Uterus (tissue), 4 donors: ENCODE results near the gene AGBL1. TPM values are rescaled to one million over a fixed set of nuclear protein-coding genes. Genes with fewer than 3 reads are reported as not detected.

Experiments
- DNase-seq, 2 donors: peaks; one replicate each; pipeline ENCODE4 v3.0.0-alpha.2; 2019 to 2020
- H3K27ac ChIP-seq, 2 donors: fragments of 200-600 bp; sonication (generic); 1 replicate in 1 of 2; 2 replicates in 1 of 2; pipeline ENCODE4 v1.5.1; 2016 to 2018
- H3K27me3 ChIP-seq, 2 donors: fragments of 200-600 bp; sonication (generic); one replicate each; pipeline ENCODE4 v1.5.1; 2018 to 2019; ENCODE audit warnings: control low read depth in 1 of 2
- H3K36me3 ChIP-seq, 2 donors: fragments of 200-600 bp; sonication (generic); one replicate each; pipeline ENCODE4 v1.5.1; 2019; ENCODE audit warnings: control low read depth in 1 of 2
- H3K4me1 ChIP-seq, 2 donors: fragments of 200-600 bp; sonication (generic); one replicate each; pipeline ENCODE4 v1.5.1; 2018 to 2019; ENCODE audit warnings: control low read depth in 1 of 2
- H3K4me3 ChIP-seq, 2 donors: fragments of 200-600 bp; sonication (generic); 1 replicate in 1 of 2; 2 replicates in 1 of 2; pipeline ENCODE4 v1.5.1; 2018 to 2019; ENCODE audit warnings: mild to moderate bottlenecking in 1 of 2
- H3K9me3 ChIP-seq, 2 donors: fragments of 200-600 bp; sonication (generic); one replicate each; pipeline ENCODE4 v1.5.1; 2019; ENCODE audit warnings: control low read depth in 1 of 2
- CTCF ChIP-seq, 4 experiments: fragments of 200-600 bp in 2 of 4; fragments of 450-650 bp in 2 of 4; sonication (generic) in 2 of 4; IDR thresholded peaks; one replicate each; pipeline ENCODE4 v1.5.1; 2016 to 2019; ENCODE audit warnings: antibody characterized with exemption in 4 of 4, mild to moderate bottlenecking in 2 of 4, moderate library complexity in 1 of 4
- POLR2A ChIP-seq, 2 donors: fragments of 450-650 bp; IDR thresholded peaks; one replicate each; pipeline ENCODE4 v1.6.1; 2016; ENCODE audit warnings: antibody characterized with exemption in 2 of 2, mild to moderate bottlenecking in 1 of 2, moderate library complexity in 1 of 2
- intact Hi-C: fragments of 100-400 bp; cut with DNase I; formaldehyde crosslinking; loops from one replicate; pipeline ENCODE4 v1.15.1; 2023; ENCODE audit warnings: low total_unique reads
- total RNA-seq, 4 donors: library from RNA; depleted of rRNA in 3 of 4; stranded (reverse); fragments of >200 nt in 3 of 4; gene quantifications; one replicate each; pipeline versions ENCODE4 v1.1.0 to v1.2.4, GENCODE V29; 2014 to 2023
- donor health status: DM: yes; HTN: yes; CAD: no.

The AGBL1 gene
- total RNA-seq, 4 donors from 2014 or later, result 0.07 TPM; not detected in 3

- intact Hi-C loops, result no loop called here
- no peak for DNase-seq
- H3K36me3 ChIP-seq, result no peaks in the 10 kb centered on the region
- H3K27me3 ChIP-seq, result no peaks in the 10 kb centered on the region
- H3K27ac ChIP-seq, result no peak overlapping the region
- no peaks in the 10 kb centered on the region for H3K9me3 ChIP-seq
- H3K4me3 ChIP-seq, result no peak overlapping the region
- no peaks in the 10 kb centered on the region for H3K4me1 ChIP-seq
- TF ChIP-seq CTCF (IDR thresholded peaks at IDR 0.05), result no peak
- TF ChIP-seq POLR2A (IDR thresholded peaks at IDR 0.05), result no peak
Observed at GRCh38 chr15:86205096-86205495, 125.4 kb downstream of the AGBL1 start.

- Histone ChIP-seq H3K4me3 (no peak overlapping the region), H3K9me3 (no peaks in the 10 kb centered on the region), H3K4me1 (no peaks in the 10 kb centered on the region), H3K36me3 (no peaks in the 10 kb centered on the region), H3K27ac (no peak overlapping the region), H3K27me3 (no peaks in the 10 kb centered on the region)
- no peak for DNase-seq
- TF ChIP-seq POLR2A (IDR thresholded peaks at IDR 0.05) (no peak), CTCF (IDR thresholded peaks at IDR 0.05) (no peak)
- intact Hi-C loops, result no loop called here
Observed at GRCh38 chr15:86213420-86213819, 133.7 kb downstream of the AGBL1 start.

- TF ChIP-seq POLR2A (IDR thresholded peaks at IDR 0.05) (no peak), CTCF (IDR thresholded peaks at IDR 0.05) (no peak)
- no peak for DNase-seq
- H3K9me3 ChIP-seq, result no peaks in the 10 kb centered on the region
- H3K27me3 ChIP-seq, result no peaks in the 10 kb centered on the region
- H3K36me3 ChIP-seq, result no peaks in the 10 kb centered on the region
- intact Hi-C loops, result no loop called here
- H3K4me1 ChIP-seq, result no peaks in the 10 kb centered on the region
- H3K27ac ChIP-seq, result no peak overlapping the region
- no peak overlapping the region for H3K4me3 ChIP-seq
Observed at GRCh38 chr15:86213888-86214287, 134.2 kb downstream of the AGBL1 start.

- Histone ChIP-seq H3K4me1 (no peaks in the 10 kb centered on the region), H3K9me3 (no peaks in the 10 kb centered on the region), H3K4me3 (no peak overlapping the region), H3K27me3 (no peaks in the 10 kb centered on the region), H3K36me3 (no peaks in the 10 kb centered on the region), H3K27ac (no peak overlapping the region)
- intact Hi-C loops, result no loop called here
- DNase-seq, result no peak
- TF ChIP-seq CTCF (IDR thresholded peaks at IDR 0.05) (no peak), POLR2A (IDR thresholded peaks at IDR 0.05) (no peak)
Observed at GRCh38 chr15:86221119-86221518, 141.4 kb downstream of the AGBL1 start.

- Histone ChIP-seq H3K36me3 (no peaks in the 10 kb centered on the region), H3K9me3 (no peaks in the 10 kb centered on the region), H3K4me3 (no peak overlapping the region), H3K27ac (no peak overlapping the region), H3K27me3 (no peaks in the 10 kb centered on the region), H3K4me1 (no peaks in the 10 kb centered on the region)
- no peak for DNase-seq
- TF ChIP-seq POLR2A (IDR thresholded peaks at IDR 0.05) (no peak), CTCF (IDR thresholded peaks at IDR 0.05) (no peak)
- intact Hi-C loops, result no loop called here
Observed at GRCh38 chr15:86229306-86229705, 149.6 kb downstream of the AGBL1 start.
